ENCODE data around the gene AMPD2.

AMPD2 gene

DNA sequence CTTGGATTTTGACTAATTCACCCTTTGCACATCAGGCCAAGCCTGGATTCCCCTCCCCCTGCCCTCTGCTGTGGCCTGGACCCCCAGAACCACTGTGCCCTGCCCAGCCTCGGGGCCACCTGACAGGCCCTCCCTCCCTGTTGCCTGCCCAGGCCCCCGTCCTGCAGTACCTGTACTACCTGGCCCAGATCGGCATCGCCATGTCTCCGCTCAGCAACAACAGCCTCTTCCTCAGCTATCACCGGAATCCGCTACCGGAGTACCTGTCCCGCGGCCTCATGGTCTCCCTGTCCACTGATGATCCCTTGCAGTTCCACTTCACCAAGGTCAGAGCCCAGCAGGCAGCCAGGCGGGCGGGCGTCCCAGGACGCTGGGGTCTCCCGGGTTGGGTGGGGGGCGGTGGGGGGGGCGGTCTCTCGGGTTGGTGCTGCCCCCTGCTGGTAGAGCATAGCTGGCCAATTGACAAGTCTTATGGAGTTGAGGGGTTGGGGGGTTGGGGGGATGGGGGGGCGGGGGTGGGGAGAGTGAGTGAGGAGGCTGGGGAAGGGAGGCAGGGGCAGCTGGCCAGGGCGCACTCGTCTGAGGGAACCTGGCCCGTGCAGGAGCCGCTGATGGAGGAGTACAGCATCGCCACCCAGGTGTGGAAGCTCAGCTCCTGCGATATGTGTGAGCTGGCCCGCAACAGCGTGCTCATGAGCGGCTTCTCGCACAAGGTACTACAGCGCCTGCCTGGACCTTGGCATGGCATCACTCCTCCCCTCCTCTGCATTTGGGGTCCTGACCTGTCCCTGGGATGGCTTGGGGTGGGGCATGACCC, 10.7 kb downstream of the AMPD2 start:
- no peak for DNase-seq (ENCODE audit: low read depth in 1 of 2, low spot score in 1 of 2)

DNA sequence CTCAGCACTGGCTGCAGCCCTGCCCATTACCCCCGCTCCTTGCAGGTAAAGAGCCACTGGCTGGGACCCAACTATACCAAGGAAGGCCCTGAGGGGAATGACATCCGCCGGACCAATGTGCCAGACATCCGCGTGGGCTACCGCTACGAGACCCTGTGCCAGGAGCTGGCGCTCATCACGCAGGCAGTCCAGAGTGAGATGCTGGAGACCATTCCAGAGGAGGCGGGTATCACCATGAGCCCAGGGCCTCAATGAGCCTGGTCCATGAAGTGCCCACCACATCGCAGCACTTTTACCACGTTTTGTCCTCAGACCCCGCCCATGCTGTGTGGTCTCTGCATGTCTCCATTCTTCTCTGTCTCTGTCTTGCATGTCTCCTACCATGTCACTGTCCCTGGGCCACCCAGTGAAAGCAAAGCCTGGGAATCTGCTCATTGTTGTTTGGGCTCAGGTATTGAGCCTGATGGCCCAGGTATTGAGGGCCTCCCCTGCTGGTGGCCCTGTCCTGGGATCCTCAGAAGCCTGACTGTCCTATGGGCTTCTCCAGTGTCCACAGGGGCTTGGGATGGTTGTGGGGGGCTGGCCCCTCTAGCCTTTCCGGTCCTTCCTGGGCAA, 11.4 kb downstream of the AMPD2 start:
- no peak for DNase-seq (ENCODE audit: low read depth in 1 of 2, low spot score in 1 of 2)

DNA sequence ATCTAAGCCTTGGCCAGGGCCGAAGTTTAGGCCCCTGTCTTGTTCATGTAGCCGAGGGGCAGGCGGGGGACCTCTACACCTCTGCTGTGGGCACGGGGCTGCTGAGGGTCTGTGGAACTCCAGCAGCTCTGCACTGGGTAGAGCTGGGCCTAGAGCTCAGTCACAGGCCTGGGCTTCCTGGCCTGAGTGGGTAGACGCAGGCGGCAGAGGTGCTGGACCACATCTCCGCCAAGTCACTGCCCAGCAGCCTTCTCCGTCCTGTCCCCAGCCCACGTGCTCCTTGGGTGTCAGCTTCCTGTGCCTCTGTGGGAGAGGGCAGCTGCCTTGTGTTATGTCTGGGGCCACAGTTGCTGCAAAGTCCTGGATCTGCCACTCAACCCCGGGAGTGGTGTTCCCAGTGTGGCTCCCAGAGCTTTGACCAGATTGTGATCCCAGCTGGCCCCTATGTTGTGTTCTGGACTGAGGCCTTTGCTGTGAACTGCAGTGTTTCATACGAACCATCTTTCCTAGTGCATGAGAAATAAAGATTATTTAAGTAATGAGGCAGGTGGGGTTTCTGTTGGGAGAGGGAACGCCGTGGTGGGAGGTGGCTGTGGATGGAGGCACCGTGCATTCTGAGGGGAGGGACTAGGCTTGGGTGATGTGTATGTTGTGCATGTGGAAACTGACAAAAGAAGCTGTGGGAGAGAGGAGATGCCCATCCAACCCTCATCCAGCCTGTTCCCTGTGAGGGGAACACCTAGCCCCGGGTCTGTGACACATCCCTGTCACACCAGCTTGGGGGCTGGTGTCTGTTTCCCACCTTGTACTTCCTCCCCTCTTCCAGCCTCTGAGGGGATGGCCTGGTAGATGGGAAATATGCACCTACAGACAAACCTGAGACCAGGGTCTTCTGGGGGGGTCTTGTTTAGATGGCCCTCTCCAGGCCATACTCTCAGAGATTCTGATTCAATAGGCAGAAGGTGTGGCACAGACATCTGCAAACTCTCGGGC, 12.2 kb downstream of the AMPD2 start:
- no peak for DNase-seq (ENCODE audit: low read depth in 1 of 2, low spot score in 1 of 2)

DNA sequence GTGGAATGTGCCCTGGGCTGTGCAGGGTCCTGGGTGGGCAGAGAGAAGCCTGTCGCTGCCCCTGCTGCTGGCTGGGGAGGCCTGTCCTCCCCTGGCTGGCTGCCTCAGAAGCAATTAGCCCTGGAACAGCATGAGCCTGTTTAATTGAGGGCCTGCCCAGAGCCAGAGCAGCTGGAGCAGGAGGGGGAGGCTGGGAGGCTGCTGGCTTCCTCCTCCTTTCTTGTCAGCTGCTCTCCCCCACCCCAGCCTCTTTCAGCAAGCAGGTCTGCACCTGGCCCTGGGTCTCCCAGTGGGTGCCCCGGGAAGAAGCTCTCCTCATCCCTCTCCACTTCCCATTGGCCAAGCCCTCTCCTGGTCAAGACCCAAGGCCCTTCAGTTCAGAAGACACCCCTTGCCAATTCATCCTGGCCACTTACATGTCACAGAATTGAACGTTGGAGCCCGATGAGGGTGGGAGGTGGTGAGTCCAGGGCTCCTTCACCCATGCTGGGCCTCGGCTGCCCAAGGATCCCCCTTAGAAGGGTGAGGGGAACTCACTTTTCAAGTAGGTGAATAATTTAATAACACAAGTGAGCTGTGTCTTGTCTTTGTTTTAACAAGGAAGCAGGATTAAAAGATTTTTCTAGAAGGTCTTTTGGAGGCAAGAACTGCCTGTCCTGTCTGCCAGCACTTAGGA, 13.2 kb downstream of the AMPD2 start:
- no peak for DNase-seq (ENCODE audit: low read depth in 1 of 2, low spot score in 1 of 2)

DNA sequence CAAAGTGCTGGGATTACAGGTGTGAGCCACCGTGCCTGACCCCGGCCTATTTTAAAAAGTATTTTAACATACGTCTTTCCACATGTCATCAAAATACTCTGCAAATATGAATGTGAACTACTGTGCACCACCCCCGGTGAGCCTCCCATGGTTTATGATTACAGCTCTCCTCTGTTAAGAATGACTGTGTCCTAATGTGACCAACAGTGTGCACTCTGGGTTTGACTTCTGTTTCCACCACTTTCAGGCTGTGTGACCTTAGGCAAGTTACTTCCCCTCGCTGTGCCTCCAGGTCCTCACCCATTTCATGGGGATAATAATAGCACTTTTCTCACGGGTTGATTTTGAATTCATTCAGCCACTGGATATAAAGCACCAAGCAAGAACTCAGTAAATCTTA, 14.7 kb downstream of the AMPD2 start:
- DNase-seq (ENCODE audit: low read depth in 1 of 2, low spot score in 1 of 2), result no peak

DNA sequence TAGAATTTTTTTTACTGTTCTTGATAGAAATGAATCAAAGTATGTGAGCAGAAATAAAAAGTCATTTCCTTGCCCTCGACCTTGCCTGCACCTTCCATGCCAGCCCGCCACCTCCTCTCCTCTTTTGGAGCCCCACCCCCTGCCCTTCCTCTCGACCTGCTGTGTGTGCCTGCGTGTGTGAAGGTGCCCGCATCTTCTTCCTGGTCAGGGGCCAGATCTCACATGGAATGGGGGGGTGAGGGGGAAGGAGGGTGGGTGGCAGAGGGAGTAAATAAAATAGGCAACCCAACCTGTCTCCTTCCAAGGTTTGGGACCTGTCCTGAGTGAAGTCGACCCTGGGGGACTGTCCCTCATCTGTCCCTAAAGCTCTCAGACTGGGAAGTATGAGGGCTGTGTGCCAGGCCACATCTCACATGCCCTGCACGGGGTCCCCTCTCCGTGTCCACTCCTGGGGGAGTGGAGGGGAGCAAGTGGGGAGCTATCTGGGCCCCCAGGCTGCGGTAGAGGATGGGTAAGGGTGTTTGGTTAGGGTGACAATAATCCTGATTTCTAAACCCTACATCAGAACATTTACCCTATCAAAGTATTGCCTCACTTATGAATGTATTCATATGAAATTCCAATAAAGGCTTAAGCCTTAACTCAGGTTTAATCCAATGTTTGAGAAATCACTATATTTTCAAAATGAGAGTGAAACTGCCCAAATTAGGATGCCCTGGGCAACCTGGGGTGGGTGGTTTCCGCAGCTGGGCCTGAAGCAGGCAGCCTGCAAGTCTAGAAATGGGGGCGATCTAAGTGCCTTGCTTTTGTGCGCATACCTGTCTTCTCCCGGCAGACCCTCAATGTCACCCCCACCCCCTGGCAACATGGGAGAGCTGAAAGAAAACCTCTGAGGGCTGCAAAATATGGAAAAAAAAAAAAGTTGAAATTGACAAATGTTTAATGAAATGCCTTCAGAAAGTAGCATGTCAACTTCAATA, 15.4 kb downstream of the AMPD2 start:
- DNase-seq (ENCODE audit: low read depth in 1 of 2, low spot score in 1 of 2), result no peak

DNA sequence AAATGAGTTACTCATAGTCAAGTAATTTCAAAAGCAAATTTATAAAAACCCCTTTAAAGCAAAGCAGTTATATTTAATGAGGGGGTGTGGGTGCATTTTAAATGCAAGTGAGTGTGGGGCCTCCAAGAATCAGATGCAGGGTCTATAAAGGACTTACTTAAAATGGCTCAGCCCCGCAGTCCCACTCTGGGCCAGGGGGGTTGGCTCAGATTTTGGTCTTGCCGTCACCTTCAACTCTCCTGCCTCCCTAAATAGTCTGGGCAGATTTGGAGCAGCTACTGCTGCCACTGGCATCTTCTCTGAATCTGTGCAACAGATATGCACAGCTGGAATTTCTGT, 16.2 kb downstream of the AMPD2 start:
- DNase-seq (ENCODE audit: low read depth in 1 of 2, low spot score in 1 of 2), result no peak

DNA sequence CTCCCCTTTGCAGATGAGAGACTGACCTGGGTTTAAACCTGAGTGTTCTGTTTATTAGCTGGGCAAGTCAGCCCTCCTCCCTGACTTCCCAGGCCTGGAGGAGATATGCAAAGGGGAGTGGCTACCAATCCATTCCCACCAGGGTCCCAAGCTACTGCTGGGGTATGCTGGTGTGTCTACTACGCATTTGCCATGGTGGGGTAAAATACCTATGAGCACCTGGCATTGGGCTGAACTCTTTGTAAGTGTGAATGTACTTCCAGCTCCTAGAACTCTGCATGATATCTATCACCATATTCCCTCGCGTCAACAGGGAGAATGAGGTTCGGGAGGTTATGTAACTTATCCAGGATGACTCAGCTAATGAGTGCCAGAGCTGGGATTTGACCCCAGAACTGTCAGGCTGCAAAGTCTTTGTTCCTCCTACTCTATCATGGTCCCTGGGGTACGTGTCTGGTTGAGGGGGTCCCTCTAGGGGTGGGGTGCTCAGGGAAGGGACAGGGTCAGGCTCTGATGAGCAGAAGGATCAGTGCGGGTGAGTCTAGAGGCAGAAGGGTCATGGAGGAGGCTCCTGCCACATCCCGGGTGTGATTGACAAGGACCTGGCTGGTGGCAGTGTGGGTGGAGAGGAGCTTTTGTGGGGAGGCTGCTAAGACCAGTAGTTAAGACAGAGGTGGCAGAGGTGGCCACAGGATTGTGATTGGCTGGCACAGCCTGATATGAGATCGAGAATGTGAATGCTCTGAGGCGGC, 16.7 kb downstream of the AMPD2 start:
- DNase-seq (ENCODE audit: low read depth in 1 of 2, low spot score in 1 of 2), result no peak

DNA sequence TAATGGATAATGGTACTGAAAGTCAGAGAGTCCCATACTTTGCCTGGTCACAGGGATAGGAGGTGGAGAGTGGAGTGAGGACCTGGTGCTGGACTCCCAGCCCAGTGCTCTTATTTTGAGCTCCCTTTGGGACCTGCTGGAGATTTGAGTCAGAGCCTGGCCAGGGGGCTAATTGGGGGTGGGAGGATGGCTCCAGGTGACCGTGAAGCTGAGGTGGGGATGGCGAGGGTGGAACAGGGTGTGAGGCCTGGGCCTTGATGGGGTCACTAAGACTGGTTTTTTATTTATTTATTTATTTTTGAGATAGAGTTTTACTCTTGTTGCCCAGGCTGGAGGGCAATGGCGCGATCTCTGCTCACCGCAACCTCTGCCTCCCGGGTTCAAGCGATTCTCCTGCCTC, 17.8 kb downstream of the AMPD2 start:
- DNase-seq (ENCODE audit: low read depth in 1 of 2, low spot score in 1 of 2), result no peak

DNA sequence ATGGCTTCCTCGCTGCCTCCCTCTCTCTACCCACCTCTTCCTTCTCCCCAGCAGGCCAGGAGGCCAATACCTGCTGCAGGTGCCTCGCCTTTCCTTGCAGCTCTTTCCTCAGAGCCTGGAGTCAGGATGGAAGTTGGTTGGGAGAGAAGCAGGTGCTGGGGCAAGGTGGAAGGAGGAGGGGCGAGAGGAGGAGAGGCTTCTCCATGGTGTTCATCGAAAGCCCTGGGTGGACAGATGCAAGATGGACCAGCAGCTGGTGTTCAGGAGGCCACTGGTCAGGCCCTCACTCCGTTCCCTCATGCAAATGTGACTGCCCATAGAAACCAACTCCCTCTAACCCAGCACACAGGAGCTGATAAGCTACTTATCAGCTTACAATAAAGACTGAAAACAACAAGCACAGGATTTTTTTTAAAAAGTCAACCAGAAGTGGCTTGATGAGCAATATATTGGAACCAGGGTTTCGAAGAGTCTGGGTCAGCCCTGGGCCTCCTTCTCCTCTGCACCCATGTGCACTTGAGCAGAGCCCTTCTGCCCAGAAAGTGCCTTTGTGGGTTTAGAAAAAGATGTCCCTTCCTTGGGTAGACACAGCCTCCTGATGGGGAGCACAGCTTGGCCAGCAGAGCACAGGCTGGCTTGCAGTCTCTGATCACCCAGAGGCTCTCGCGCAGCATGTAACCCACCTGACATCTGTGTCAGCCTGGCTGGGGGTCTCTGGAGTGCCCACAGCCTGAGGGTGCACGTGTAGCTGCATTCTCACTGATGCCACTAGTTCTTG, 19.6 kb downstream of the AMPD2 start:
- no peak for DNase-seq (ENCODE audit: low read depth in 1 of 2, low spot score in 1 of 2)

DNA sequence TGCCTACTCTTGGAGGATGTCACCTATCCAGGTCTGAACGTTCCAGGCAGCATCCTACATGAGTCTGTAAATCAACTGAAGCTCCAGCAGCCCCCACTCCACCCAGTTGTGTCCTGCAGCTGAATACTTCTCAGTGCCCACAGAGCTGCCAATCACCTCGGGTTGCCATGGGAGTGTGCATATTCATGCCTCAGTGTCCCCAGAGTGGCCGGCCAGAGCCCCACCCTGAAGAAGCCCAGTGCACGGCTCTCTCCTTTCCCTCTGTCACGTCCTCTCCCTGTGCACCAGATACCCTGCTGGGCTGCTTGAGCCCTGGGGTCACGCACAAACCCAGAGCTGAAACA, 20.2 kb downstream of the AMPD2 start:
- DNase-seq (ENCODE audit: low read depth in 1 of 2, low spot score in 1 of 2), result no peak

DNA sequence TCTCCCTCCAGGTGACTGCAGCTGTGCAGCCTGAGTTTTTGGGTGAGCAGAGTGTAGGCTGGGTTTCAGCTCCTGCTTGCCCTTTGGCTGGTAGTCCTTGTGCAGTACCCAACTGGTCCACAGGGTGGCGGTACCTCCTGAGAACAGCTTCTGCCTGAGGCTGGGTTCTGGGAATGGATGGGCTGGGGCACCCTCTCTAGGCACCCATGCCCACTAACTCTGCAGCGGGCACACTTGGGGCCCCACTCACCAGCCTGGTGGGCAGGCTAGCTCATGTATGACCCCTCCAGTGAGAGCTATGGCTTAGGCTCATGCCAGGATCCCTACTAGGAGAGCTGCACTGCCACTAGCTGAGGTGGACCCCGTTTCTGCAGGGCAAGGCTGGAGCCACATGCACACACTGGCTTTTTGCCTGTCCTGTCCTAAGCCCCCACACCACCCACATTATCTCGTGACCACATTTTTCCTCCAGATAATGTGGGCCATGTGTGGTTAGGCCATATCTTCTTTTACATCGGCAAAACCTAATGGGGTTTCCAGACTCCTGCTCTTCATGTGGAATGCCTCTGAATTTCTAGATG, 20.7 kb downstream of the AMPD2 start:
- DNase-seq (ENCODE audit: low read depth in 1 of 2, low spot score in 1 of 2), result peak; percentile 88 to 89

DNA sequence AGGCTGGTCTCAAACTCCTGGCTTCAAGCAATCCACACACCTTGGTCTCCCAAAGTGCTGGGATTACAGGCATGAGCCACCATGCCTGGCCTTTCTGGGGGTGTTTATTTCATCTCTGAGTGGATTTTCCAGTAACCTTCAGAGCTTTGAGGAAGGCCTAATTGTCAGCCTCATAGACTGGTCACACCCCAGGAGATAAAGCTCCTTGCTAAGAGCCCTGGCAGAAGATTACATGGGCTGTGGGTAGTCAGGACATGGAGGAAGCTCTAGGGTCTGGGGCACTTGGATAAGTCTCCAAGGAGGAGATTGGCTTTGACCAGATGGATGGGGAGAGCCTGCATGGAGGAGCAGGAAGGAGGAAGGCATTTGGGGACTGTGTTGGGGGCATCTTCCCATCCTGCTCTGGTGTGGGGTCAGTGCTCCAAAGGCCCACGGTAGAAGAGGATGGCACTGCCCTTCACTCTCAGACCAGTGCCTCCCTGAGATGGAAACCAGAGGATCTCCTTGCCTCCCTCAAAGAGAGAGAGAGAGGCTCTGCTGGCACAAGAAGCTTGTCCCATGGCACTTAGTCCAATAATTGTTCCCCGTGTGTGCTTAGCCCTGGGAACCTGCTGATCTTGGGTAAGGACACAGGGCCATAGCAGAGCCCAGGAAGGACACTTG, 21.6 kb downstream of the AMPD2 start:
- DNase-seq (ENCODE audit: low read depth in 1 of 2, low spot score in 1 of 2), result no peak

DNA sequence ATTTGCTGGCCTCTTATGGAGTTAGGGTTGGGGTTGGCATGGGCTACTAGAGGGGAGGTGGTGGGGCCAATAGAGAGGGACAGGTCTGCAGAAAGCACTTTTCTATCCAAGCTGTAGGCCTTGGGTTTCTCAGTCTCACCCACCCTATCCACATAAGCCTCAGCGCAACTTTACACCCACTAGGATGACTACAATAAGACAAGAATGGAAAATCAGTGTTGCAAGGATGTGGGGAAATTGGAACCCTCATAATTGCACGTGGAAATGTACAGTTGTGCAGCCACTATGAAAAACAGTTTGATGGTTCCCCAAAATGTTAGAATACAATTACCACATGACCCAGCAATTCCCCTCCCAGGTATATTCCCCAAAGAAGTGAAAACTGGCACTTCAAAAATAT, 22.2 kb downstream of the AMPD2 start:
- no peak for DNase-seq (ENCODE audit: low read depth in 1 of 2, low spot score in 1 of 2)

DNA sequence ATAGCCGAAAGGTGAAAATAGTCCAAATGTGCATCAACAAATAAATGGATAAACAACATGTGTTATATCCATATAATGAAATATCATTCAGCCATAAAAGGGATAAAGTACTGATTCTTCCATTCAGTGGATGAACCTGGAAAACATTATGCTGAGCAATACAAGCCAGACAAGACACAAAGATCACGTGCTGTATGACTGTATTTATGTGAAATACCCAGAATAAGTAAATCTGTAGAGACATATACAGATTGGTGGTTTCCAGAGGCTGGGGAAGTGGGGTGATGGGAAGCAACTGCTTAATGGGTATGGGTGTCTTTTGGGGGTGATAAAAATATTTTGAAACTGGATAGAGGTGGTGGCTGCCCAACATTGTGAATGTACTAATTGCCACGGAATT, 23.0 kb downstream of the AMPD2 start:
- DNase-seq (ENCODE audit: low read depth in 1 of 2, low spot score in 1 of 2), result no peak

DNA sequence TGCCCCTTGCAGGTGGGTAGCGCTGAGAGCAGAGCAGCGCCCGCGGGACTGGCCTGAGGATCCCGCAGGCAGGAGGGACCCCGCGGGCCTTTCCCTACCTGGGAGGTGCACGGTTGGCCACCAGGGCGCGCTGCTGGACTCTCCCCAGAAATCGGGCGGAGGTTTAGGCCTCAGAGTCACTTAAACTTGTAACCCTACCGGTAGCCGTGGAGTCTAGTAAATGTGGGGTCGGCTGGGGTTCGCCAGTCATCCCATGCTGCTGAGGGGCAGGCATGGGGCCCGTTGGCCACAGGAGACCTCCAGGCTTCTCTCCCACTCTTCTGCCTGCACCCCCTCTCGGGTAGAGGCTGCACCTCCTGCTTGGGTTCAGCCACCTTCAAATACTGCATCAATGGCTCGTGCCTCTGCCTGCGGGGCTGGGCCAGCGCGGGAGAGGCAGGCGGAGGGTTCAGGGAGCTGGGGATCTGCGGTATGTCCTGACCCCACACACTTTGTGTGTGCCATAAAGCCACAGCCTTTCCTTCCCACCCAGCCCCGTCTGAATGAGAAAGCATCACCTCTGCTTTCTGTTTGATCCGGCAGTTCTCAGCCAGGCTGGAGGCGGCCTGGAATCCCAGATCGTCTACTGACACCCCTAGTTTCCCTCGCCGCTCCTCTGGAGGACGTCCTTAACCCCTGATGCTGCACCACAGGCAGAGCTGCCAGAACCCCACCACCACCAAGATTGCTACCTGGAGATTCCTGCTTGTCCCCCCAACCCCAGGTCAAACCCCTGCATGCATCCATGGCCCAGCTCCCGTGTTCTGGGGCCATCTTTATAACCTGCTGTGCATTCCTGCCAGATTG, 24.0 kb downstream of the AMPD2 start:
- peak; percentile 74 to 82 for DNase-seq (ENCODE audit: low read depth in 1 of 2, low spot score in 1 of 2)

DNA sequence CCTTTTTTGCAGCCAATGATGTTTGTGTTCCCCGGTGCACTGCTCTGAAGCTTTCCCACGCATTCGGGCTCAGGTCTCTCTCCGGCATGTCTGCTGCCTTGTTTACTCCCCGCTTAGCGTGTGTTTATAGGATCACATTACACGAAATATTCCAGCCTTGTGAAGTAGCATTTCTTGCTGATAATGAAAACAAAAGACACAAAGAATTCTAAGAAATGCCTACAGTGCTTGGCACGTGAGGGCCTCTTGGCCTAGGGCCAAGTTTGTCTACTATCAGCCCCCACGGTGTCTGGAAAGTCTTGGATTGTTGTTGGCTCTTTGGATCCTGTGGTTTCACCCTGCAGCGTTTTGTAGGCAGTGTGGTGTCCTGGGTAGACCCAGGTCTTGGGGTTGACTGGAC, 25.0 kb downstream of the AMPD2 start:
- DNase-seq (ENCODE audit: low read depth in 1 of 2, low spot score in 1 of 2), result no peak

Measured in activated CD4-positive, alpha-beta T cell treated with anti-CD3 and anti-CD28 coated beads, Interleukin-2, amount 50 U/mL, for 24 hours (primary cell).